HCT116 (cell line): ENCODE results near the gene ADAM30. TPM values are rescaled to one million over a fixed set of nuclear protein-coding genes. Genes with fewer than 3 reads are reported as not detected.

ENCODE experiments used
- ATAC-seq: fragments of 200-7000 bp; cut with Tn5 transposase; 2 replicates; pipeline ENCODE4 v1.9.1; 2020; ENCODE audit warnings: mild to moderate bottlenecking, moderate library complexity
- BruUV-seq: library from RNA; stranded (reverse); fragments of 400-500 nt; replicated peaks from 2 replicates; lab custom pipeline; 2021; lab: Mats Ljungman, UMichigan
- CTCF ChIA-PET: fragments of 300-600 bp; sonication (Branson Sonifier 250); formaldehyde crosslinking; loops from one replicate; lab custom pipeline; 2021; ENCODE audit warnings: antibody characterized with exemption; lab: Charles Lee
- POLR2A ChIA-PET: fragments of 300-600, 350-600 bp; sonication (Branson Sonifier 250); formaldehyde crosslinking; loops from one replicate; lab custom pipeline; 2021; ENCODE audit warnings: antibody characterized with exemption; lab: Charles Lee
- RAD21 ChIA-PET, 2 experiments: fragments of 300-600 bp; sonication (Branson Sonifier 250); formaldehyde crosslinking; loops; one replicate each; lab custom pipeline; 2023; ENCODE audit warnings: low total read pairs in 2 of 2; ENCODE audit not compliant: uncharacterized antibody in 2 of 2, unreplicated experiment in 2 of 2, low non-redundant PET in 1 of 2; lab: Charles Lee
- DNase-seq: peaks from one replicate; pipeline ENCODE4 v3.0.0-alpha.2; 2010; ENCODE audit warnings: low read depth, low spot score
- H2AFZ ChIP-seq: fragments of 200-600 bp; shearing (Covaris generic), sonication (generic); 2 replicates; pipeline ENCODE4 v1.6.1; 2017; ENCODE audit warnings: low read depth, mixed run types, mixed read lengths, antibody characterized with exemption, low read length; ENCODE audit not compliant: poor library complexity, severe bottlenecking
- H3K27ac ChIP-seq: 2 replicates; pipeline ENCODE4 v1.5.1; 2012; ENCODE audit warnings: low read depth, low read length
- H3K27me3 ChIP-seq: fragments of 200-600 bp; sonication (generic); 2 replicates; pipeline ENCODE4 v1.6.1; 2016; ENCODE audit warnings: mixed run types, low read length, mixed read lengths; ENCODE audit not compliant: insufficient read depth
- H3K36me3 ChIP-seq, 2 experiments: fragments of 200-500 bp in 1 of 2; fragments of 200-600 bp in 1 of 2; sonication (Bioruptor generic) in 1 of 2; sonication (generic) in 1 of 2; 2 replicates each; pipeline versions ENCODE4 v1.5.1 to v1.6.1; 2014 to 2016; ENCODE audit warnings: low read length in 2 of 2, inconsistent platforms in 1 of 2, mixed read lengths in 1 of 2, mixed run types in 1 of 2; ENCODE audit not compliant: insufficient read depth in 2 of 2, control insufficient read depth in 1 of 2
- H3K4me1 ChIP-seq, 2 experiments: fragments of 200-600 bp in 1 of 2; sonication (generic) in 1 of 2; 2 replicates each; pipeline versions ENCODE4 v1.5.1 to v1.6.1; 2012 to 2017; ENCODE audit warnings: low read length in 2 of 2, inconsistent platforms in 1 of 2, mild to moderate bottlenecking in 1 of 2, mixed read lengths in 1 of 2, mixed run types in 1 of 2, moderate library complexity in 1 of 2; ENCODE audit not compliant: insufficient read depth in 2 of 2, control insufficient read depth in 1 of 2
- H3K4me2 ChIP-seq: fragments of 200-600 bp; sonication (generic); 2 replicates; pipeline ENCODE4 v1.6.1; 2017; ENCODE audit warnings: mixed run types, low read length, mixed read lengths
- H3K4me3 ChIP-seq, 2 experiments: fragments of 200-600 bp in 1 of 2; sonication (generic) in 1 of 2; replicated peaks in 1 of 2; 2 replicates each; pipeline ENCODE4 v1.5.1; 2011 to 2016; ENCODE audit warnings: low read length in 2 of 2, control low read depth in 1 of 2, low read depth in 1 of 2, mild to moderate bottlenecking in 1 of 2, mixed read lengths in 1 of 2, mixed run types in 1 of 2
- H3K79me2 ChIP-seq: fragments of 200-600 bp; sonication (generic); 2 replicates; pipeline ENCODE4 v1.6.1; 2017; ENCODE audit warnings: mild to moderate bottlenecking, mixed run types, low read length, moderate library complexity, mixed read lengths; ENCODE audit not compliant: insufficient read depth
- H3K9ac ChIP-seq: fragments of 200-600 bp; sonication (generic); 2 replicates; pipeline ENCODE4 v1.6.1; 2016; ENCODE audit warnings: low read length, mixed read lengths
- H3K9me2 ChIP-seq: fragments of 200-600 bp; sonication (generic), shearing (Covaris generic); 2 replicates; pipeline ENCODE4 v1.6.1; 2017; ENCODE audit warnings: mixed run types, mild to moderate bottlenecking, moderate library complexity; ENCODE audit not compliant: insufficient read depth
- H3K9me3 ChIP-seq, 2 experiments: fragments of 200-500 bp in 1 of 2; fragments of 200-600 bp in 1 of 2; sonication (Bioruptor generic) in 1 of 2; sonication (generic) in 1 of 2; 2 replicates each; pipeline ENCODE4 v1.6.1; 2014 to 2017; ENCODE audit warnings: low read length in 2 of 2, mixed read lengths in 2 of 2, inconsistent platforms in 1 of 2, low read depth in 1 of 2, mild to moderate bottlenecking in 1 of 2, mixed run types in 1 of 2, moderate library complexity in 1 of 2; ENCODE audit not compliant: control insufficient read depth in 1 of 2, insufficient read depth in 1 of 2
- H4K20me1 ChIP-seq: fragments of 200-600 bp; sonication (generic), shearing (Covaris generic); 2 replicates; pipeline ENCODE4 v1.6.1; 2017; ENCODE audit warnings: mixed run types, mild to moderate bottlenecking, moderate library complexity; ENCODE audit not compliant: insufficient read depth
- ATF3 ChIP-seq: IDR thresholded peaks from 2 replicates; pipeline ENCODE4 v1.6.1; 2012
- CBX3 ChIP-seq: IDR thresholded peaks from 2 replicates; pipeline ENCODE4 v1.6.1; 2012; ENCODE audit warnings: low read depth
- CEBPB ChIP-seq: IDR thresholded peaks from 2 replicates; pipeline ENCODE4 v1.6.1; 2012; ENCODE audit warnings: low read depth
- EGR1 ChIP-seq: IDR thresholded peaks from 2 replicates; pipeline ENCODE4 v1.6.1; 2012; ENCODE audit warnings: low read depth
- ELF1 ChIP-seq: IDR thresholded peaks from 2 replicates; pipeline ENCODE4 v1.6.1; 2012; ENCODE audit warnings: low read depth, borderline replicate concordance
- EZH2 ChIP-seq: fragments of 200-600 bp; sonication (generic); IDR thresholded peaks from 2 replicates; pipeline ENCODE4 v1.6.1; 2017; ENCODE audit warnings: antibody characterized with exemption, mixed run types
- EZH2phosphoT487 ChIP-seq: fragments of 200-600 bp; IDR thresholded peaks from 2 replicates; pipeline ENCODE4 v1.6.1; 2018; ENCODE audit warnings: antibody characterized with exemption, borderline replicate concordance
- FOSL1 ChIP-seq: IDR thresholded peaks from 2 replicates; pipeline ENCODE4 v1.6.1; 2012; ENCODE audit warnings: low read depth
- JUND ChIP-seq: IDR thresholded peaks from 2 replicates; pipeline ENCODE4 v1.6.1; 2012
- POLR2A ChIP-seq: IDR thresholded peaks from 2 replicates; pipeline ENCODE4 v1.7.0; 2011; ENCODE audit warnings: borderline replicate concordance; ENCODE audit not compliant: insufficient read depth, insufficient read length; ENCODE audit errors: extremely low read depth
- POLR2AphosphoS5 ChIP-seq: IDR thresholded peaks from 2 replicates; pipeline ENCODE4 v1.6.1; 2011; ENCODE audit warnings: mild to moderate bottlenecking, low read depth, low read length, moderate library complexity
- REST ChIP-seq: IDR thresholded peaks from 2 replicates; pipeline ENCODE4 v1.6.1; 2012; ENCODE audit warnings: low read depth
- SIN3A ChIP-seq: IDR thresholded peaks from 2 replicates; pipeline ENCODE4 v1.6.1; 2012; ENCODE audit warnings: low read depth
- SP1 ChIP-seq: IDR thresholded peaks from 2 replicates; pipeline ENCODE4 v1.6.1; 2012; ENCODE audit warnings: low read depth
- SRF ChIP-seq: IDR thresholded peaks from 2 replicates; pipeline ENCODE4 v1.6.1; 2012; ENCODE audit warnings: low read depth
- YY1 ChIP-seq: IDR thresholded peaks from 2 replicates; pipeline ENCODE4 v1.6.1; 2011; ENCODE audit warnings: low read length, low read depth, moderate library complexity, mild to moderate bottlenecking; ENCODE audit not compliant: insufficient replicate concordance; ENCODE audit errors: extremely low read depth
- ZFX ChIP-seq: fragments of 450-650 bp; IDR thresholded peaks from 2 replicates; pipeline ENCODE4 v1.6.1; 2017
- ZNF274 ChIP-seq: fragments of 200-500 bp; sonication (Bioruptor generic); IDR thresholded peaks from 2 replicates; pipeline ENCODE4 v1.6.1; 2014; ENCODE audit warnings: mild to moderate bottlenecking, low read depth, low read length, inconsistent platforms
- intact Hi-C: fragments of 100-400 bp; cut with micrococcal nuclease; formaldehyde crosslinking; loops from 2 replicates; pipeline ENCODE4 v1.10.0; 2022
- total RNA-seq: library from RNA; stranded (reverse); gene quantifications from one replicate; pipeline ENCODE4 v1.2.1, GENCODE V29; 2021; ENCODE audit not compliant: unreplicated experiment

The ADAM30 gene
- total RNA-seq, 1 experiment from 2014 or later = not detected

DNA sequence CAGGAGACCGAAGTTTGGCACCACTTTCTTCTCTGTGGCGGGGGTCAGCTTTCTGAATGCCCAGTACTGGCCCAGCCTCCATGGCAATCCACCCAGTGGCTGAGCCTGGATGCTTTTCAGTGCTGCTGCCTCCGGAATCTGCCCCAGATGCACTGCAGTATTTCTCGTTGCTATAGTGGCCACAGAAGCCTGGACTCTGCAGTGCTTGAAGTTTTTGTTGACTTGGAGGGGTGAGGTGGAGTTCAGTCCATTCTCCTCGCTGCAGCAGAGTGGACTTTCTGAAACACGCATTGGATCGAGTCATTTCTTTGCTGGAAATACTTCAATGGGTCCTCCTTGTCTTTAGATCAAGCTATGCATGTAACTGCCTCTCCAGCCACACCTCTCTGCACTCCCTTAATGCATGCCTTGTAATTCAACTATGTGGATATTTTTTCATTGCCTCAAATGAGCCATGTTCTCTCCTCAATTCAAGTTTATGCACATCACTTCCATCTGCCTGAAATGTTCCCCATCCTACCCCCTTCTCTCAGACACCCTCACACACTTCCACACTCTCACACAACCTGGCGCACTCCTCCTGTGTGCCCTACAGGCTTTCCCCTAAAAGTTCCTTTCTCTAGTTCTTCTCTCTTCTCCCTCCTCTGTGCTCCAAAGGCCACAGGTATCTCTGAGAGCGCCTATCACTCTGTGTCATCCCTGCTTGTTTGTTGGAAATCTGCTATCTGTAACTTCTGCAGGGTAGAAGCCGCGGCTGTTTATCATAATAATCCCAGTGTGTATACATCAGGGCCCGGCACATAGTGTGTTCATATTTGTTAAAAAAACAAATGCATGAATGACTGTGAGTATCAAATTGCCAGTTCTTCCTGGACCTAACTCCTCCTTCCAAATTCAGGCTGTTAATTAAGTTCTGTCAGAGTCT, 16.5 kb downstream of the ADAM30 start:
- Histone ChIP-seq H3K4me2 (no peak overlapping the region), H3K27me3 (peaks cover 6% of the 10 kb centered on the region), H3K4me1 (no peaks in the 10 kb centered on the region), H3K79me2 (no peaks in the 10 kb centered on the region), H3K9me3 (no peaks in the 10 kb centered on the region), H4K20me1 (no peaks in the 10 kb centered on the region), H3K9ac (no peak overlapping the region), H3K36me3 (no peaks in the 10 kb centered on the region), H2AFZ (no peak overlapping the region), H3K27ac (no peak overlapping the region), H3K4me3 (no peak overlapping the region), H3K9me2 (no peaks in the 10 kb centered on the region)
- RAD21 ChIA-PET = no interaction called here
- TF ChIP-seq SIN3A (no peak), ATF3 (no peak), EZH2phosphoT487 (no peak), EGR1 (no peak)
- DNase-seq (no peak), ATAC-seq (no peak)
- CTCF ChIA-PET = no interaction called here
- BruUV-seq = no TSS peak
- POLR2A ChIA-PET = no interaction called here
- intact Hi-C loops = loop anchor here (10.0 kb wide), 1 partner anchor 265 kb away; no protein-coding TSS in a partner anchor

GRCh38 chr1:119878171-119878570, 18.1 kb downstream of the ADAM30 start:
- H4K20me1 ChIP-seq = no peaks in the 10 kb centered on the region
- H3K36me3 ChIP-seq = no peaks in the 10 kb centered on the region
- H3K9me2 ChIP-seq = no peaks in the 10 kb centered on the region
- no peak overlapping the region for H2AFZ ChIP-seq
- H3K4me3 ChIP-seq = no peak overlapping the region
- intact Hi-C loops = loop anchor here (10.0 kb wide), 1 partner anchor 267 kb away; no protein-coding TSS in a partner anchor
- no peak for DNase-seq
- H3K27ac ChIP-seq = no peak overlapping the region
- H3K4me2 ChIP-seq = no peak overlapping the region
- H3K27me3 ChIP-seq = no peaks in the 10 kb centered on the region
- CTCF ChIA-PET = no interaction called here
- no peaks in the 10 kb centered on the region for H3K4me1 ChIP-seq
- RAD21 ChIA-PET = no interaction called here
- H3K9me3 ChIP-seq = no peaks in the 10 kb centered on the region
- POLR2A ChIA-PET = no interaction called here
- no TSS peak for BruUV-seq
- H3K79me2 ChIP-seq = no peaks in the 10 kb centered on the region
- no peak for ATAC-seq
- no peak overlapping the region for H3K9ac ChIP-seq
- TF ChIP-seq SRF (no peak), YY1 (no peak), CBX3 (no peak), EZH2 (no peak), POLR2AphosphoS5 (no peak), ZNF274 (no peak), SIN3A (no peak), FOSL1 (no peak), ELF1 (no peak), CEBPB (no peak), REST (no peak), ATF3 (no peak), SP1 (no peak), ZFX (no peak), POLR2A (no peak), EZH2phosphoT487 (no peak), JUND (no peak)
